HepG2 (cell line): ENCODE data around the gene MRPL2. TPM values are rescaled to one million over a fixed set of nuclear protein-coding genes. Genes with fewer than 3 reads are reported as not detected.
A peak's percentile ranks its signal among the peaks of the same experiment; 100 is the strongest.

Experiments used
- ARID2 ChIP-seq: sonication (generic); formaldehyde crosslinking; IDR thresholded peaks from 2 replicates; pipeline ENCODE4 v1.8.1; 2022; ENCODE audit warnings: mild to moderate bottlenecking, missing genetic modification reagents, borderline replicate concordance
- ASH2L ChIP-seq: fragments of 300-600, 200-600 bp; sonication (generic); IDR thresholded peaks from 2 replicates; pipeline ENCODE4 v1.7.0; 2017; ENCODE audit warnings: low read depth, mild to moderate bottlenecking, moderate library complexity, mixed read lengths, low read length; ENCODE audit not compliant: insufficient read length
- EHMT2 ChIP-seq: fragments of 200-600 bp; sonication (generic); IDR thresholded peaks from 2 replicates; pipeline ENCODE4 v1.7.0; 2017; ENCODE audit warnings: antibody characterized with exemption, low read depth, low read length, borderline replicate concordance
- FOXP1 ChIP-seq, 2 experiments: fragments of 450-650 bp in 1 of 2; IDR thresholded peaks; 2 replicates each; pipeline ENCODE4 v1.6.1; 2017 to 2018; ENCODE audit warnings: antibody characterized with exemption in 1 of 2
- MAFK ChIP-seq, 2 experiments: IDR thresholded peaks in 1 of 2; conservative IDR thresholded peaks in 1 of 2; 2 replicates each; pipeline ENCODE4 v1.6.1; 2011; ENCODE audit warnings: improper control_type of control experiment in 2 of 2, low read length in 2 of 2
- MATR3 ChIP-seq: sonication (generic); formaldehyde crosslinking; IDR thresholded peaks from 2 replicates; pipeline ENCODE4 v1.4.0; 2020; ENCODE audit warnings: missing genetic modification reagents
- SMAD1 ChIP-seq: sonication (generic); formaldehyde crosslinking; IDR thresholded peaks from 2 replicates; pipeline ENCODE4 v1.4.0; 2020; ENCODE audit warnings: missing genetic modification reagents, low read depth, mild to moderate bottlenecking, borderline replicate concordance
- TBL1XR1 ChIP-seq: fragments of 150-350 bp; IDR thresholded peaks from 2 replicates; pipeline ENCODE4 v1.6.1; 2014; ENCODE audit warnings: borderline replicate concordance, low read length; ENCODE audit not compliant: partially characterized antibody
- ZBTB3 ChIP-seq: sonication (generic); formaldehyde crosslinking; IDR thresholded peaks from 2 replicates; pipeline ENCODE4 v1.4.0; 2020; ENCODE audit warnings: low read depth, mild to moderate bottlenecking, moderate library complexity, missing genetic modification reagents, borderline replicate concordance
- ZBTB38 ChIP-seq: sonication (generic); formaldehyde crosslinking; IDR thresholded peaks from 2 replicates; pipeline ENCODE4 v1.5.1; 2020; ENCODE audit warnings: mild to moderate bottlenecking, missing genetic modification reagents
- ZEB1 ChIP-seq: IDR thresholded peaks from 2 replicates; pipeline ENCODE4 v1.6.1; 2012; ENCODE audit warnings: mild to moderate bottlenecking, low read depth, inconsistent platforms; ENCODE audit not compliant: insufficient replicate concordance
- ZFAT ChIP-seq: sonication (generic); formaldehyde crosslinking; conservative IDR thresholded peaks from 2 replicates; pipeline ENCODE4 v1.8.1; 2023; ENCODE audit warnings: missing genetic modification reagents, inconsistent platforms
- ZNF709 ChIP-seq: sonication (generic); formaldehyde crosslinking; IDR thresholded peaks from 2 replicates; pipeline ENCODE4 v1.5.0; 2020; ENCODE audit warnings: mild to moderate bottlenecking, missing genetic modification reagents
- ZNF761 ChIP-seq: sonication (generic); formaldehyde crosslinking; conservative IDR thresholded peaks from 2 replicates; pipeline ENCODE4 v1.4.0; 2020; ENCODE audit warnings: mild to moderate bottlenecking, missing genetic modification reagents
- ZNF766 ChIP-seq: sonication (generic); formaldehyde crosslinking; IDR thresholded peaks from 2 replicates; pipeline ENCODE4 v1.5.0; 2020; ENCODE audit warnings: missing genetic modification reagents, borderline replicate concordance
- ZZZ3 ChIP-seq: sonication (generic); formaldehyde crosslinking; IDR thresholded peaks from 2 replicates; pipeline ENCODE4 v1.4.0; 2020; ENCODE audit warnings: missing genetic modification reagents, mild to moderate bottlenecking, borderline replicate concordance
- polyA plus RNA-seq, 8 experiments: library from polyadenylated mRNA; depleted of rRNA in 3 of 8; stranded (reverse) in 7 of 8; unstranded in 1 of 8; fragments of >200 nt; fragmentation: Illumina TruSeq in 4 of 8; extraction: Trizol in 4 of 8; gene quantifications; 2 replicates each; pipeline versions ENCODE4 v1.2.1 to v1.2.3, GENCODE V29; 2011 to 2016; ENCODE audit warnings: low read depth in 4 of 8, missing spikeins in 1 of 8, mixed read lengths in 1 of 8; ENCODE audit not compliant: insufficient read depth in 1 of 8
- total RNA-seq, 5 experiments: library from RNA; depleted of rRNA; stranded (reverse); fragments of >200 nt; fragmentation: Illumina TruSeq; extraction: Trizol; gene quantifications; 2 replicates each; pipeline ENCODE4 v1.2.3, GENCODE V29; 2016; ENCODE audit warnings: low read depth in 1 of 5
- TF ChIP-seq, protein P1 (sequence below): sonication (generic); formaldehyde crosslinking; IDR thresholded peaks from 2 replicates; pipeline ENCODE4 v1.5.1; 2020; ENCODE audit warnings: mild to moderate bottlenecking, missing genetic modification reagents, borderline replicate concordance
- TF ChIP-seq, protein P2 (sequence below): sonication (generic); formaldehyde crosslinking; IDR thresholded peaks from 2 replicates; pipeline ENCODE4 v1.8.1; 2023; ENCODE audit warnings: mild to moderate bottlenecking, missing genetic modification reagents, borderline replicate concordance
- TF ChIP-seq, protein P3 (sequence below): sonication (generic); formaldehyde crosslinking; IDR thresholded peaks from 2 replicates; pipeline ENCODE4 v1.5.0; 2020; ENCODE audit warnings: missing genetic modification reagents, mild to moderate bottlenecking, borderline replicate concordance
- TF ChIP-seq, protein P4 (sequence below): sonication (generic); formaldehyde crosslinking; IDR thresholded peaks from 2 replicates; pipeline ENCODE4 v1.8.1; 2023; ENCODE audit warnings: mild to moderate bottlenecking, missing genetic modification reagents

The MRPL2 gene
- total and polyA plus RNA-seq, 2 of the 13 experiments (the other 11 are each of a cell fraction or from before 2014, with no cell fraction given): 56.8 to 65.6 TPM

DNA sequence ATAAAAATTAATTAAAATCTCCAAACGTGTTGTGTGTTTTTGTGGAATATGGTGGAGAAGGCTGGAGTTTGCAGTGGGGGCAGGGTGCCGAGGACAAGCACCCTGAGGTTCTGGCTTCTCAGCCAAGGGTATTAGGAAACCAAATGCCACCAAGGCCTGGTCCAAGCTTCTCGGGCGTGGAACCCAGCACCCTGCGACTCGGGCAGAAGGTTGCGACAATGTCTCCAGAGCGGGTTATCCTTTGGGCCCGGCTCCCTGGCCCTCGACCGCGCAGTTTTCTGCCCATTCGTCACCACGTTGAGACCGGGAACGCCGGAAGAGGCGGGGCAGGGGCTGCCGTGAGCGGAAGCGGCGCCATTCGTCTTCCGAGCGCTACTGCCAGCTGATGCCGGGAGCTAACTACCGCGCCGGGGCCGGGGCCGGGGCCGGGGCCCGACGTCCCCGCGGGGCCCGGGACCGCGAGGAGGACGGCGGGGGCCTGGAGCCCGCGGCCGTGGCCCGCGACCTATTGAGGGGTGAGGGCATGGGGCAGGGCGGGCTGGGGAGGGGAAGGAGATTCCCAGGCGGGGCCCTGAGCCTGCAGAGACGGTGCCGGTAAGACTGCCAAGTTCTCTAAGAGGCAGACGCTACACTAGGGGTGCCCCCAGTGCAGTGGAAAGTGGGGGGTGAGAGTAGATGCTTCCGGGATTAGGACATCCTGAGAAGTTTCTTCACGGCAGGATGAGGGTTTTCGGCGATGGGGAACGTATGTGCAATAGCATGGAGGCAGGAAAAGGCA is 37.8 kb downstream of the MRPL2 start, which contains the start of gene RRP36 (continued):
- TF ChIP-seq, protein P1, sequence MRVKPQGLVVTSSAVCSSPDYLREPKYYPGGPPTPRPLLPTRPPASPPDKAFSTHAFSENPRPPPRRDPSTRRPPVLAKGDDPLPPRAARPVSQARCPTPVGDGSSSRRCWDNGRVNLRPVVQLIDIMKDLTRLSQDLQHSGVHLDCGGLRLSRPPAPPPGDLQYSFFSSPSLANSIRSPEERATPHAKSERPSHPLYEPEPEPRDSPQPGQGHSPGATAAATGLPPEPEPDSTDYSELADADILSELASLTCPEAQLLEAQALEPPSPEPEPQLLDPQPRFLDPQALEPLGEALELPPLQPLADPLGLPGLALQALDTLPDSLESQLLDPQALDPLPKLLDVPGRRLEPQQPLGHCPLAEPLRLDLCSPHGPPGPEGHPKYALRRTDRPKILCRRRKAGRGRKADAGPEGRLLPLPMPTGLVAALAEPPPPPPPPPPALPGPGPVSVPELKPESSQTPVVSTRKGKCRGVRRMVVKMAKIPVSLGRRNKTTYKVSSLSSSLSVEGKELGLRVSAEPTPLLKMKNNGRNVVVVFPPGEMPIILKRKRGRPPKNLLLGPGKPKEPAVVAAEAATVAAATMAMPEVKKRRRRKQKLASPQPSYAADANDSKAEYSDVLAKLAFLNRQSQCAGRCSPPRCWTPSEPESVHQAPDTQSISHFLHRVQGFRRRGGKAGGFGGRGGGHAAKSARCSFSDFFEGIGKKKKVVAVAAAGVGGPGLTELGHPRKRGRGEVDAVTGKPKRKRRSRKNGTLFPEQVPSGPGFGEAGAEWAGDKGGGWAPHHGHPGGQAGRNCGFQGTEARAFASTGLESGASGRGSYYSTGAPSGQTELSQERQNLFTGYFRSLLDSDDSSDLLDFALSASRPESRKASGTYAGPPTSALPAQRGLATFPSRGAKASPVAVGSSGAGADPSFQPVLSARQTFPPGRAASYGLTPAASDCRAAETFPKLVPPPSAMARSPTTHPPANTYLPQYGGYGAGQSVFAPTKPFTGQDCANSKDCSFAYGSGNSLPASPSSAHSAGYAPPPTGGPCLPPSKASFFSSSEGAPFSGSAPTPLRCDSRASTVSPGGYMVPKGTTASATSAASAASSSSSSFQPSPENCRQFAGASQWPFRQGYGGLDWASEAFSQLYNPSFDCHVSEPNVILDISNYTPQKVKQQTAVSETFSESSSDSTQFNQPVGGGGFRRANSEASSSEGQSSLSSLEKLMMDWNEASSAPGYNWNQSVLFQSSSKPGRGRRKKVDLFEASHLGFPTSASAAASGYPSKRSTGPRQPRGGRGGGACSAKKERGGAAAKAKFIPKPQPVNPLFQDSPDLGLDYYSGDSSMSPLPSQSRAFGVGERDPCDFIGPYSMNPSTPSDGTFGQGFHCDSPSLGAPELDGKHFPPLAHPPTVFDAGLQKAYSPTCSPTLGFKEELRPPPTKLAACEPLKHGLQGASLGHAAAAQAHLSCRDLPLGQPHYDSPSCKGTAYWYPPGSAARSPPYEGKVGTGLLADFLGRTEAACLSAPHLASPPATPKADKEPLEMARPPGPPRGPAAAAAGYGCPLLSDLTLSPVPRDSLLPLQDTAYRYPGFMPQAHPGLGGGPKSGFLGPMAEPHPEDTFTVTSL (CRISPR knock-in tag): no peak
- TF ChIP-seq ZBTB38 (CRISPR knock-in tag) (peak; percentile 60), ZBTB3 (CRISPR knock-in tag) (no peak), FOXP1 (IDR thresholded peaks at IDR 0.05) (no peak), FOXP1 (CRISPR knock-in tag; IDR thresholded peaks at IDR 0.05) (no peak), ZFAT (CRISPR knock-in tag) (no peak), SMAD1 (CRISPR knock-in tag) (peak; percentile 47; the same call in 1 of the 2 replicates), ZNF761 (CRISPR knock-in tag) (no peak), MATR3 (no peak), ZNF709 (CRISPR knock-in tag) (no peak), ZEB1 (no peak), TBL1XR1 (no peak), ARID2 (peak; percentile 61; the same call in 1 of the 2 replicates), ZZZ3 (CRISPR knock-in tag) (0 out of 2 replicates have a peak, but pooled peaks have one; percentile 32), ZNF766 (CRISPR knock-in tag) (peak; percentile 80; the same call in 1 of the 2 replicates), MAFK (conservative IDR thresholded peaks at IDR 0.05 in 1 of 2, IDR thresholded peaks at IDR 0.05 in 1 of 2; ENCODE audit: low read length in 2 of 2) (no peak), EHMT2 (no peak), ASH2L (peak; percentile 44)
- TF ChIP-seq, protein P2, sequence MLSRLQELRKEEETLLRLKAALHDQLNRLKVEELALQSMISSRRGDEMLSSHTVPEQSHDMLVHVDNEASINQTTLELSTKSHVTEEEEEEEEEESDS (CRISPR knock-in tag): no peak
- TF ChIP-seq, protein P3, sequence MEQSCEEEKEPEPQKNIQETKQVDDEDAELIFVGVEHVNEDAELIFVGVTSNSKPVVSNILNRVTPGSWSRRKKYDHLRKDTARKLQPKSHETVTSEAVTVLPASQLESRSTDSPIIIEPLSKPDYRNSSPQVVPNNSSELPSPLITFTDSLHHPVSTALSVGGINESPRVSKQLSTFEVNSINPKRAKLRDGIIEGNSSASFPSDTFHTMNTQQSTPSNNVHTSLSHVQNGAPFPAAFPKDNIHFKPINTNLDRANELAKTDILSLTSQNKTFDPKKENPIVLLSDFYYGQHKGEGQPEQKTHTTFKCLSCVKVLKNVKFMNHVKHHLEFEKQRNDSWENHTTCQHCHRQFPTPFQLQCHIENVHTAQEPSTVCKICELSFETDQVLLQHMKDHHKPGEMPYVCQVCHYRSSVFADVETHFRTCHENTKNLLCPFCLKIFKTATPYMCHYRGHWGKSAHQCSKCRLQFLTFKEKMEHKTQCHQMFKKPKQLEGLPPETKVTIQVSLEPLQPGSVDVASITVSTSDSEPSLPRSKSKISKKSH (CRISPR knock-in tag): peak; percentile 84; the same call in 1 of the 2 replicates
- TF ChIP-seq, protein P4, sequence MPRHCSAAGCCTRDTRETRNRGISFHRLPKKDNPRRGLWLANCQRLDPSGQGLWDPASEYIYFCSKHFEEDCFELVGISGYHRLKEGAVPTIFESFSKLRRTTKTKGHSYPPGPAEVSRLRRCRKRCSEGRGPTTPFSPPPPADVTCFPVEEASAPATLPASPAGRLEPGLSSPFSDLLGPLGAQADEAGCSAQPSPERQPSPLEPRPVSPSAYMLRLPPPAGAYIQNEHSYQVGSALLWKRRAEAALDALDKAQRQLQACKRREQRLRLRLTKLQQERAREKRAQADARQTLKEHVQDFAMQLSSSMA (CRISPR knock-in tag): no peak
